CD14-positive monocyte (primary cell): ENCODE measurements around the gene ATXN2. TPM values are rescaled to one million over a fixed set of nuclear protein-coding genes. Genes with fewer than 3 reads are reported as not detected.
A peak's percentile ranks its signal among the peaks of the same experiment; 100 is the strongest.

Experiments
- DNase-seq, 3 donors: peaks; one replicate each; pipeline ENCODE4 v3.0.0-alpha.2; 2011 to 2022
- H2AFZ ChIP-seq: 2 replicates; pipeline ENCODE4 v1.6.0; 2012; ENCODE audit warnings: mild to moderate bottlenecking, low read depth, low read length, inconsistent platforms; ENCODE audit not compliant: insufficient read depth, poor library complexity, severe bottlenecking
- H3K27ac ChIP-seq, 2 donors: 1 replicate in 1 of 2; 2 replicates in 1 of 2; pipeline ENCODE4 v1.5.1; 2012 to 2013; ENCODE audit warnings: low read length in 2 of 2, control low read depth in 1 of 2, inconsistent platforms in 1 of 2, low read depth in 1 of 2, mild to moderate bottlenecking in 1 of 2
- H3K27me3 ChIP-seq, 2 donors: one replicate each; pipeline versions ENCODE4 v1.6.0 to v1.6.1; 2011 to 2013; ENCODE audit warnings: low read length in 2 of 2; ENCODE audit not compliant: control insufficient read depth in 2 of 2, insufficient read depth in 2 of 2
- H3K36me3 ChIP-seq, 2 donors: replicated peaks in 1 of 2; 1 replicate in 1 of 2; 2 replicates in 1 of 2; pipeline versions ENCODE4 v1.5.1 to v1.6.1; 2012 to 2013; ENCODE audit warnings: low read length in 2 of 2, control low read depth in 1 of 2, inconsistent platforms in 1 of 2, mild to moderate bottlenecking in 1 of 2; ENCODE audit not compliant: insufficient read depth in 2 of 2, control insufficient read depth in 1 of 2
- H3K4me1 ChIP-seq, 2 donors: 1 replicate in 1 of 2; 2 replicates in 1 of 2; pipeline versions ENCODE4 v1.5.1 to v1.6.1; 2012 to 2013; ENCODE audit warnings: low read length in 2 of 2, control low read depth in 1 of 2, inconsistent platforms in 1 of 2, mild to moderate bottlenecking in 1 of 2, moderate library complexity in 1 of 2; ENCODE audit not compliant: insufficient read depth in 2 of 2, control insufficient read depth in 1 of 2
- H3K4me2 ChIP-seq: replicated peaks from 2 replicates; pipeline ENCODE3; 2012; ENCODE audit warnings: low read length, moderate library complexity, mild to moderate bottlenecking; ENCODE audit not compliant: poor library complexity, severe bottlenecking; ENCODE audit errors: extremely low read depth
- H3K4me3 ChIP-seq, 3 experiments: fragments of 200-600 bp in 1 of 3; sonication (generic) in 1 of 3; replicated peaks in 1 of 3; 1 replicate in 2 of 3; 2 replicates in 1 of 3; pipeline ENCODE4 v1.5.1; 2011 to 2013; ENCODE audit warnings: low read length in 3 of 3, mild to moderate bottlenecking in 3 of 3, control low read depth in 2 of 3, low read depth in 2 of 3, inconsistent platforms in 1 of 3, moderate library complexity in 1 of 3
- H3K79me2 ChIP-seq: 2 replicates; pipeline ENCODE4 v1.6.0; 2012; ENCODE audit warnings: mild to moderate bottlenecking, control low read depth, inconsistent platforms, low read length, moderate library complexity; ENCODE audit not compliant: insufficient read depth
- H3K9ac ChIP-seq: 2 replicates; pipeline ENCODE4 v1.6.0; 2017; ENCODE audit warnings: low read length, mild to moderate bottlenecking; ENCODE audit not compliant: insufficient read depth, poor library complexity, severe bottlenecking
- H3K9me3 ChIP-seq, 2 donors: replicated peaks in 1 of 2; 1 replicate in 1 of 2; 2 replicates in 1 of 2; pipeline versions ENCODE4 v1.5.1 to v1.6.1; 2012 to 2013; ENCODE audit warnings: low read length in 2 of 2, control low read depth in 1 of 2; ENCODE audit not compliant: control insufficient read depth in 1 of 2, insufficient read depth in 1 of 2
- H4K20me1 ChIP-seq: 2 replicates; pipeline ENCODE4 v1.6.0; 2012; ENCODE audit warnings: mild to moderate bottlenecking, low read length, control low read depth, moderate library complexity; ENCODE audit not compliant: insufficient read depth
- H3K27ac Mint-ChIP-seq, 7 donors: one replicate each; pipeline ENCODE4 v1.8.0; 2020; ENCODE audit warnings: mild to moderate bottlenecking in 7 of 7, mixed read lengths in 7 of 7, moderate library complexity in 6 of 7, inconsistent platforms in 2 of 7
- H3K27me3 Mint-ChIP-seq, 3 donors: one replicate each; pipeline ENCODE4 v1.8.0; 2021 to 2022; ENCODE audit warnings: low read depth in 3 of 3, mild to moderate bottlenecking in 3 of 3, mixed read lengths in 3 of 3, moderate library complexity in 3 of 3, inconsistent platforms in 1 of 3
- H3K36me3 Mint-ChIP-seq, 2 donors: one replicate each; pipeline ENCODE4 v1.8.0; 2020; ENCODE audit warnings: mixed read lengths in 2 of 2, inconsistent platforms in 1 of 2, mild to moderate bottlenecking in 1 of 2
- H3K4me1 Mint-ChIP-seq: one replicate; pipeline ENCODE4 v1.8.0; 2020; ENCODE audit warnings: mild to moderate bottlenecking, mixed read lengths
- H3K4me3 Mint-ChIP-seq, 2 donors: one replicate each; pipeline ENCODE4 v1.8.0; 2020; ENCODE audit warnings: mild to moderate bottlenecking in 2 of 2, mixed read lengths in 2 of 2, moderate library complexity in 1 of 2
- H3K9me3 Mint-ChIP-seq, 7 donors: one replicate each; pipeline ENCODE4 v1.8.0; 2020 to 2022; ENCODE audit warnings: mixed read lengths in 7 of 7, mild to moderate bottlenecking in 6 of 7, moderate library complexity in 6 of 7, inconsistent platforms in 2 of 7
- WGBS: methylation state at CpG from one replicate; pipeline ENCODE4 v1.1.5; 2013; ENCODE audit warnings: missing lambda C conversion rate; ENCODE audit not compliant: insufficient coverage; 5-methylcytosine and 5-hydroxymethylcytosine counted together
- intact Hi-C, 2 donors: fragments of 100-400 bp; cut with micrococcal nuclease; formaldehyde crosslinking; loops; one replicate each; pipeline versions ENCODE4 v1.15.0 to v1.15.1; 2023
- polyA plus RNA-seq, 3 donors: library from polyadenylated mRNA; depleted of rRNA in 1 of 3; unstranded in 2 of 3; stranded (reverse) in 1 of 3; fragments of 300-500 nt in 2 of 3; fragments of >200 nt in 1 of 3; fragmentation: Illumina TruSeq in 2 of 3; gene quantifications; 1 replicate in 2 of 3; 2 replicates in 1 of 3; pipeline ENCODE4 v1.2.3, GENCODE V29; 2012 to 2021
- TF ChIP-seq, protein P1 (sequence below): fragments of 200-600 bp; IDR thresholded peaks from one replicate; pipeline ENCODE4 v1.8.0; 2022; ENCODE audit warnings: antibody characterized with exemption, mild to moderate bottlenecking

ATXN2 gene
- polyA plus RNA-seq, 3 donors: 4.3 to 28.8 (median 11.9) TPM

DNA sequence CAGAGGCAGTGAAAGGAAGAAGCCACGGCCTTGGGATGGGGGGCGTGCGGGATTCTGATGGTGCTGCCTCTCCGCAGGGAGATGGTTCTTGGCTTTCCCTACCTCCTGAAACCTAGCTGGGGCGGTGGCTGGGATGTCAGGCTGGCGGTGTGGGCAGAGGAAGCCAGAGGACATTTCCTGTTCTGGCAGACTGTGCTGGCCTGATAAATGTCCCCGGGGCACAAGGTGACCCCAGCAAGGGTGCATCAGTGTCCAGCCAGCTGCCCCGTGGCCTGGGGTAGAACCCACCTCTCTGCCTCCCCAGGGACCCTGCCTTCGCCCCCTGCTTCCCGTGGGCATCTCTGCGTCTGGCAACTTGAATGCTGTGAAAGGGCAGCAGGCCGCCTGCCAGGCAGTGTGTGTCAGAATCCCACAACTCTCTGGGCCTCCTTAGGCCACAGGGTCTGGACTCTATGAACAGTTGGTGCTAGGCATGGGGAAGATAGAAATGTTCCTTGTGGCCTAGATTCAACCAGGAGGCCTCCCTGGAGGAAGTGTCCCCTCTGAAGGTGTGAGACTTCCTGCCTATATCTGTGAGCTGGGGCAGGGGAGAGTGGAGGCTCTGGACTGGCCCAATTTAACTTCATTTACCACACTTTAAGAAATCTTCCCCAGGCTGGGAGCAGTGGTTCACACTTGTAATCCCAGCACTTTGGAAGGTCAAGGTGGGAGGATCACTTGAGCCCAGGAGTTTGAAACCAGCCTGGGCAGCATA is 188.5 kb downstream of the ATXN2 start:
- H3K36me3 Mint-ChIP-seq: peaks cover 20 to 58% of the 10 kb centered on the region in 2 donors
- Histone ChIP-seq H3K79me2 (peaks cover 99% of the 10 kb centered on the region), H3K9me3 (no peaks in the 10 kb centered on the region), H3K4me3 (peak overlapping the region in 2 of 3 experiments; percentile 91 to 99), H4K20me1 (peaks cover 98% of the 10 kb centered on the region), H3K9ac (peak overlapping the region; percentile 99), H3K4me1 (peaks cover 79 to 82% of the 10 kb centered on the region in 2 donors), H3K4me2 (peak overlapping the region; percentile 87), H3K36me3 (peaks cover 8 to 28% of the 10 kb centered on the region in 2 donors), H2AFZ (no peak overlapping the region), H3K27me3 (no peaks in the 10 kb centered on the region), H3K27ac (peak overlapping the region; percentile 65 to 93)
- peak overlapping the region; percentile 85 to 92 for H3K4me3 Mint-ChIP-seq
- 36% methylated on average over 5 of the region's 12 CpGs for WGBS
- H3K4me1 Mint-ChIP-seq: peaks cover 78% of the 10 kb centered on the region
- no peak for DNase-seq
- intact Hi-C loops: loop anchor here in 1 of 2 donors (2.0 kb wide), 1 partner anchor 18 kb away; no protein-coding TSS in a partner anchor
- H3K9me3 Mint-ChIP-seq: peaks cover 0 to 1% (median 0%) of the 10 kb centered on the region in 7 donors
- no peaks in the 10 kb centered on the region for H3K27me3 Mint-ChIP-seq
- TF ChIP-seq, protein P1, sequence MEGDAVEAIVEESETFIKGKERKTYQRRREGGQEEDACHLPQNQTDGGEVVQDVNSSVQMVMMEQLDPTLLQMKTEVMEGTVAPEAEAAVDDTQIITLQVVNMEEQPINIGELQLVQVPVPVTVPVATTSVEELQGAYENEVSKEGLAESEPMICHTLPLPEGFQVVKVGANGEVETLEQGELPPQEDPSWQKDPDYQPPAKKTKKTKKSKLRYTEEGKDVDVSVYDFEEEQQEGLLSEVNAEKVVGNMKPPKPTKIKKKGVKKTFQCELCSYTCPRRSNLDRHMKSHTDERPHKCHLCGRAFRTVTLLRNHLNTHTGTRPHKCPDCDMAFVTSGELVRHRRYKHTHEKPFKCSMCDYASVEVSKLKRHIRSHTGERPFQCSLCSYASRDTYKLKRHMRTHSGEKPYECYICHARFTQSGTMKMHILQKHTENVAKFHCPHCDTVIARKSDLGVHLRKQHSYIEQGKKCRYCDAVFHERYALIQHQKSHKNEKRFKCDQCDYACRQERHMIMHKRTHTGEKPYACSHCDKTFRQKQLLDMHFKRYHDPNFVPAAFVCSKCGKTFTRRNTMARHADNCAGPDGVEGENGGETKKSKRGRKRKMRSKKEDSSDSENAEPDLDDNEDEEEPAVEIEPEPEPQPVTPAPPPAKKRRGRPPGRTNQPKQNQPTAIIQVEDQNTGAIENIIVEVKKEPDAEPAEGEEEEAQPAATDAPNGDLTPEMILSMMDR: no peak
- peak overlapping the region; percentile 80 to 95 (median 86) for H3K27ac Mint-ChIP-seq

DNA sequence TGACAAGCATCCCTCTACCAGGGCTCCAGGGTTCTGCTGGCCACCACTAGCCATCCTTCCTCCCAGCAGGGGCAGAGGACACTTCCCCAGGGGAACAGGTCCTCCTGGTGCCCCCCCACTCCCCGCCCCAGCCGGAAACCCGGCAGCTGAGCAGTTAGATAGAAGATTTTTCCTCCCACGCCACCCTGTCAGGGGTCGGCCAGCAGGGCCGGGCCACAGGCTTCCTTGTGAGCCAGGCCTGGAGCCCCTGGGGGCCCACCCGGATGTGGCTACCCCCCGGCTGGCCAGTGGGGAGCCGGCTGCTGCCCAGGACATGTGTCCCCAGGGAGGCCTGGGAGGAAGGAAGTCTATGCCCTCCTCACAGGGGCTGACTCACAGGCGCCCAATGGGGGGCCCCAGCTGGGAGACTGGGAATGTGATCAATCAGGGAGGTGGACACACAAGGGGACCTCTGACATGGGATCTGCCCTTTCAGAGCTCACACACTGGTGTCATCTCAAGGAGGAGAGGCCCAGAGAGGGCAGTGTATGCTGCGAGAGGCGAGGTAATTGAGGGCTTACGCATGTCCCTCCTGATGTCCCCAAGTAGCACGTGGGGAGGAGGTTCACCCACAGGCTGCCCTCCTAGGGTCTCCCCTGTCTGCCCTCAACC is 189.2 kb downstream of the ATXN2 start:
- peak overlapping the region; percentile 65 to 93 for H3K27ac ChIP-seq
- H3K27ac Mint-ChIP-seq: peak overlapping the region; percentile 82 to 98 (median 86)
- H3K9me3 ChIP-seq: no peaks in the 10 kb centered on the region
- H3K36me3 ChIP-seq: peaks cover 8 to 25% of the 10 kb centered on the region in 2 donors
- H4K20me1 ChIP-seq: peaks cover 91% of the 10 kb centered on the region
- H3K4me1 ChIP-seq: peaks cover 79 to 82% of the 10 kb centered on the region in 2 donors
- H3K27me3 ChIP-seq: no peaks in the 10 kb centered on the region
- no peaks in the 10 kb centered on the region for H3K27me3 Mint-ChIP-seq
- H2AFZ ChIP-seq: no peak overlapping the region
- peak overlapping the region; percentile 91 to 99 (median 91) for H3K4me3 ChIP-seq
- peaks cover 74% of the 10 kb centered on the region for H3K4me1 Mint-ChIP-seq
- intact Hi-C loops: loop anchor here (2.0 to 10.0 kb wide), 4 partner anchors 17 to 95 kb away; no protein-coding TSS in a partner anchor
- WGBS: 9% methylated on average over 11 of the region's 14 CpGs
- H3K4me3 Mint-ChIP-seq: peak overlapping the region; percentile 92 to 96
- H3K36me3 Mint-ChIP-seq: peaks cover 16 to 53% of the 10 kb centered on the region in 2 donors
- H3K9ac ChIP-seq: peak overlapping the region; percentile 99
- peak in 1 of 3 donors; percentile 56 for DNase-seq
- peak overlapping the region; percentile 87 for H3K4me2 ChIP-seq
- TF ChIP-seq, protein P1: no peak
- peaks cover 94% of the 10 kb centered on the region for H3K79me2 ChIP-seq
- H3K9me3 Mint-ChIP-seq: peaks cover 0 to 1% (median 0%) of the 10 kb centered on the region in 7 donors
